NCI-H1694 (cell line): ENCODE measurements around the gene RABAC1.

Experiments used
- DNase-seq: peaks from one replicate; lab custom pipeline; 2025; lab: John Stamatoyannopoulos, UW

The RABAC1 gene

DNA sequence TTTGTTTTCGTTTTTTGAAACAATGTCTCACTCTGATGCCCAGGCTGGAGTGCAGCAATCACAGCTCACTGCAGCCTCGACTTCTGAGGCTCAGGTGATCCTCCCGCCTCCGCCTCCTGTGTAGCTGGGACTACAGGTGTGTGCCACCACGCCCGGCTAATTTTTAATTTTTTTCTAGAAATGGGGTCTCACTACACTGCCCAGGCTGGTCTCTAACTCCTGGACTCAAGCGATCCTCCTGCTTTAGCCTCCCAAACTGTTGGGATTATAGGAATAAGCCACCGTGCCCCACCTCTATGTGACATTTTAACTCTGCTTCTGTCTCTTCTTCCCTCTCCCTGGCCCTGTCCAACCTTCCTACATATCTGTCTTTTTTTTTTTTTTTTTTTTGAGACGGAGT is 29.8 kb upstream of the RABAC1 start:
- DNase-seq: no peak

DNA sequence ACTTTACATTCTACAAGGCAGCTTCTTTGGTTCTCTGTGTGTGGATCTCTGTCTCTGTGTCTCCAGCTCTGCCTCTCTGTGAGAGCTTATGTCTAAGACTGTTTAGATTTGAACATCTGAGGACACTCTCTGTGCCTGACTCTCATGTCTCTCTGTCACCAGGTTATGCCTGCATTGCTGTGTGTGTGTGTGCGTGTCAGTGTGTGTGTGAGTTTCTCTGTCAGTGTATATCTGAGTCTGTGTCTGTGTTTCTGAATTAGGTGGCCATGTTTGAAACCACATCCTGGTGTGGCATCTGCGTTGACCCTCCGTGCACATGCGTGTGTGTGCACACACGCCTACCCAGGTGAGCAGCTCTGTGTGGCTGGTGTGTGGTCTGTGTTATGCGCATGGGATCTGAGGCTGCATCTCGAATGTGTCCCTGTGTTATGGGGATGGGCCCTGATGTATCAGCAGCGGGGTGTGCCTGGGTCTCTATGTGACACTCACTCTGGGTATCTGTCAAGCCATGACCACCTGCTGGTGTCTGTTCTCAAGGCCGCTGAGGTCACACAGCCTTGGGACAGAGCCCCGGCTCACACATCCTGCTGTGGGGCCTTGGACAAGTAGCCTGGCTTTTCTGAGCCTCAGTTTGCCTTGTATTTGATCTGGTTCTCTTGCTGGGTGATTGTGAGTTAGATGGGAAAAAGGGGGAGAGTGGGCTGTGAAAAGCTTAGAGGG is 28.2 kb upstream of the RABAC1 start:
- DNase-seq: no peak

DNA sequence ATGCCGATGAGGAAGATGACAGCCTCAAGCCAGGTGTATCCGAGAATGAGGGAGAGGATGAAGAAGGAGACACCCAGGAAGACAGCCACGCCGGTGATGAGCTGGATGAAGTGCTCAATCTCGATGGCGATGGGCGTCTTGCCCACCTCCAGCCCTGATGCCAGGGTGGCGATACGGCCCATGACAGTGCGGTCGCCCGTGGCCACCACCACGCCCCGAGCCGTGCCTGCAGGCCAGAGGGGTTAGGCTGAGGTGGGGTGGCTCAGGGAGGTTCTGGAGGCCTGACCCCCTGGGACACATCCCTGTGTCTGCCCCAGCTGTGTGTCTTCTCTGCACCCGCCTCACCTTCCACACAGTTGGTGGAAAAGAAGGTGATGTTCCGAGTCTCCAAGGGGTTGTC is 25.8 kb upstream of the RABAC1 start:
- no peak for DNase-seq

DNA sequence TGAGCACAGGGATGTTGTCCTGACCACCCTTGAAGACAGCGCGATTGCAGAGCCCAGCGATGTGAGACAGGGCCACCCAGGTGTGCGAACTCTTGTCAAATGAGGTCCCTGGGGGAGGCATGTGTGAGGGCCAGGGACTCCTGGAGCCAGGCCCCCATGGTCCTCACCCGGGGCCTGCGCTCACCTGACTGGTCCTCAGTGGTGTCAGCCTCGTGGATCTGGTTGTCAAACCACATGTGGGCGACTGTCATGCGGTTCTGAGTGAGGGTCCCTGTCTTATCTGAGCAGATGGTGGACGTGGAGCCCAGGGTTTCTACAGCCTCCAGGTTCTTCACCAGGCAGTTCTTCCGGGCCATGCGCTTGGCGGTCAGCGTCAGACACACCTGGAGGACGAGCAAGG is 22.6 kb upstream of the RABAC1 start:
- no peak for DNase-seq

DNA sequence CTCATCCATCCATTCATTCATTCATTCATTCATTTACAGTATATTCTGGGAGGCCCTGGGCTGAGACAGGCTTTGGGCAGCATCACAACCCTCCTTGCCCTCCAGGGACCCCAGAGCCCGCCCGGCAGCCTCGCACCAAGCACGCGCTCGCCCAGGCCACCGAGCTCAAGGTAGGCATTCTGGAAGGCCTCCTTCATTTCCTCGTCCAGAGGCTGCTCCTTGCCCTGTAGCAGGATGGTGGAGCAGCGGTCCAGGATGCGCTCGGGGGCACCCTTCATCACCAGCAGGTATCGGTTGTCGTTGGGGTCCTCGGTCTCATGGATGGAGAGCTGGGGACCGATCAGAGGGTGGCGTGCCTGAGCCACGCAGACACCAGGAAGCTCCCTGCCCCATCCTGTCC is 19.3 kb upstream of the RABAC1 start:
- DNase-seq: no peak

DNA sequence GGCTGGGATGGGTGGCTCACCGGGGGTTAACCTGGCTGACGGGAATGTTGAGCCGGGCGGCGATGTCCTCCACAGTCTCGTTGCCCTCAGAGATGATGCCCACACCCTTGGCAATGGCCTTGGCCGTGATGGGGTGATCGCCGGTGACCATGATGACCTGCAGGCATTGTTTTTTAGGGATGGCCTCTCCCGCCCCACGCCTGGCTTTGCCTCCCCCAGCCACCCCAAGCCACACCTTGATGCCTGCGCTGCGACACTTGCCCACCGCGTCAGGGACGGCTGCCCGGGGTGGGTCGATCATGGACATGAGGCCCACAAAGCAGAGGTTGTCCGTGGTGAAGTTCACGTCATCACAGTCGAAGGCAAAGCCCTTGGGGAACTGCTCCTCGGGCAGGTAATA is 18.8 kb upstream of the RABAC1 start:
- no peak for DNase-seq

DNA sequence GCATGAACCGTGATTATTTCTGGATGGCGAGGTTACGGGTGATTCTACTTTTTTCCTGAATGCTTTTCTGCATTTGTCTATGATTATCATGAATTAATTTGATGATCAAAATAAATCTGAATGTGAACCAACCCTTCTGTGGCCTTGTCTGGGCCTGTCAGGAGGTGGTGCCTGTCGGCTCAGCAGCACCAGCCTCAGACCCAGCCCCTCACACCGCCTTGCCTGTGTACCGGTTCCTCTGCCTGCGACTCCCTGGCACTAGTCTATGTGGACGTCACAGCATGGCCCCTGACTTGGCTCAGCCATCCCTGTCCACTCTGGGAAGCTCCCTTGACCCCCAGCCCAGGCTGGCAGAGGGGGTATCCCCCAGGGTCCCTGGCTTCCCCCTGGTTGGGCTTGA is 15.5 kb upstream of the RABAC1 start:
- no peak for DNase-seq

DNA sequence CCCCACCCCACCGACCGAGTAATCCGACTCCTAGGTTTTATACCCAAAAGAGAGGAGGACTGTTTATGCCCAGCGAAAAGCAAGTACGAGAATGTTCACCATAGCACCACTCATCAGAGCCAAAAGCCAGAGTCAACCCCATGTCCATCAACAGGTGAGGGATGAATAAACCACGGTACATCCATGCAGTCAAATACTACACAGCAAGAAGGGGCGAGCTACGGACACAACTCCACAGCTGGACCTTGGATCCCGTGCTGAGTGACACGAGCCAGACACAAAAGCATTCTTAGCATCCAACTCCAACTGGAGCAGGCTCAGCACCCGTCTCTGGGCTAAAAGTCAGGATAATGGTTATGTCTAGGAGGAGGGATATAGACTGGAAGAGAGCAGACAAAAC is 12.2 kb upstream of the RABAC1 start:
- DNase-seq: no peak

DNA sequence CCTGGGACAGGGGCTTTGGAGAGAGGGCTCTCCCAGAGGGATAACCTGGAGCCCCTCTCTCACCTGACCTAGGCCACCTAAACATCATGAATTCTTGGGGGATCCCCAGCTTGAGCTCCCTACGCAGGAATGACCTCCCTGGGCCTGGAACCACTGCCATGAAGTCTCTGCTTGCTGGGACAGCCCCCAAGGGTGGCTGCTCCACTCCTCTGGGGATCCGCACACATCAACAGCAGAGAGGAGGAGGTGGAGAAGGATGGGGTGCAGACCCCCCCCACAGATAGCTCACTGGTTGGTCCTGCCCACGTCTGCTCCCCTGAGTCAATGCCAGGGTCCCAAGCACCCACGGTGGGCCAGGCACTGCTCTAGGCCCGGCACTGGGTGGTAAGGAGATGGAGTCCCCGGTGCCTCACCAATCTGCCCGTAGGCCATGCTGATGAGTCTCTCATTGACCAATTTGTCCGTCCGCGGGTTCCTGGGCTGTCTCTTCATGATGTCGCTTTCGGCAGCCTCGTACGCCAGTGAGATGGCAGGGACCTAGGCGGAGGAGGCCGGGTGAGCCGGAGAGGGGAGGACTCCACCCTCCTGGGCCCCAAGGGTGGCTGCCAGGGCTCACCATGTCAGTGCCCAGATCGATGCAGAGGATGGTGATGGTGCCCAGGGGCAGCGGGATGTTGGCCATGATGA is 10.8 kb upstream of the RABAC1 start:
- DNase-seq: no peak

DNA sequence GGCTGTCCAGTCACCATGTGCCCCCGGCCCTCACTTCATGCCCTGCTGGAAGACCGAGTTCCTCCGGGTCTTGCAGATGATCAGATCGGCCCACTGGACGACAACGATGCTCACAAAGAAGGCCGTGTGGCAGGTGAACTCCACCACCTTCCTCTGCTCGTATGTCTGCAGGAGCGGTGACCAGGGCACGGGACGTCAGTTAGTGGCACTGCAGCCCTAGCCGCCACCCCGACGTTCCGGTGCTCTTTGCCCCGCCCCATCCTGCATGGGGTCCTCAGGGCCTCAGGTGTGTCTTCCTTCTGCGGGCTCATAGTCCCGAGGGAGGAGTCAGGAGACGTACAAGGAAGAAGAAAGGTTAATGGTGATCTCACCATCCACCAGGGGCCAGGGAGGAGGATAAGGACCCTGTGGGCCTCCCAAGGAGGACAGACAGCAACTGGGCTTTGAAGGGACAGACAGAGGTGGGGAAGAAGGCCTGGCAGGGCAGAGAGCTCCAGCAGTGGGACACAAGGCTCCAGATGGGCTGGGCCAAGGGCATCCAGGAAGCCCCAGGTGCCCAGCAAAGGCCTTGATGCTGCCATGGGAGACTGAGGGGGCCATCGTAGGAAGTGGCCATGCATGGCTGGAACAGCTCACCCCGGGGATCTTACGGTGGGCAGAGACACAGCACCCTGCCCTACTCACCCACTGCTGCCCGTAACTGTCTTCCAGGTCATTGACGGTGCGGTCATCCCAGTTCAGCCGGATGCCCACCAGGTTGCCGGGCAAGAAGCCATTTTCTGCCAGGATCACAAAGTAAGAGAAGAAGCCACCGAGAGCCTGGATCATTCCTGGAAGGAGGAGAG is 9.9 kb upstream of the RABAC1 start:
- no peak for DNase-seq

DNA sequence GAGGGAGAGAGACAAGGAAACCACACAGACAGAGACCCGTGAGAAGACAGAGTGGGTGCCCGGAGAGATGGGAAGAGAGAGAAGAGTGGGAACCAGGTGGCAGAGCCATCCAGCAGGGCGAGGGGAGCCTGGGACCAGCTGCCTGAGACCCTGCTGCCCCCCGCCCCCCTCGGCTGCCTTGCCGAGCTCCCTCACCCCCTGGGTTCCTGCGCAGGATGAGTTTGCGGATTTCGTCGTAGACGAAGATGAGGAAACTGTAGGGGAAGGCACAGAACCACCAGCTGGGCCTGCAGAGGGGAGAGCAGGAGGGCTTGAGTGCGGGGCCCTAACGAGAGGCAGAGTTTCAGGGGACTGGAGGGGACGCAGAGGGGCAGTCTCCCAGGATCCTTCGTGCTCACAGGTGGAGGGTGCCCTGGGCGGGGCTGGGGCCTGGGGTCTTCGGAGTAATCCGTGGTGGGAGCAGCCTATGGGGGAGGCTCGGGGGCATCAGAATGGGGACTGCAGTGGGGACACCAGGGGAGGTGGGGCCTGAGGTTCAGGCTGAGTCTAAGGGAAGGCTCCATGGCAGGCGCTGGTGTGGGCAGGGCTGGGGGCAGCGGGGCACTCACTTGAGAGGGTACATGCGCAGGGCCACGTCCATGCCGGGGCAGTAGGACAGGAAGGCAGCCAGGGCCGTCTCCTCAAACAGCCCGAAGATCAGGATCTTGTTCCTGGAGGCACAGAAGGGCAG is 8.1 kb upstream of the RABAC1 start:
- DNase-seq: no peak

DNA sequence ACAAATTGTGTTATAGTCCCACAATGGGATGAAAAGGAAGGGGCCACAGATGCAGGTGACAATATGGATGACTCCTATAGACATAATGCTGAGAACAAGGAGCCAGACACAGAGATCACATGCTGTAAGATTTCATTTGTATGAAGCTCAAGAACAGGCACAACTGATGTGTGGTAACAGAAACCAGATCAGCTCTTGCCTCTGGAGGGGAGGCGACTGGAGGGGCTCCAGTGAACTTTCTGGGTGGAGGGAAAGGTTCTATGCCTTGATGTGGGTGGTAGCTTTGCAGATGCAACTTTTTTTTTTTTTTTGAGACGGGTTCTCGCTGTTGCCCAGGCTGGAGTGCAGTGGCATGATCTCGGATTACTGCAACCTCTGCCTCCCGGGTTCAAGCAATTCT is 6.0 kb upstream of the RABAC1 start:
- DNase-seq: no peak

DNA sequence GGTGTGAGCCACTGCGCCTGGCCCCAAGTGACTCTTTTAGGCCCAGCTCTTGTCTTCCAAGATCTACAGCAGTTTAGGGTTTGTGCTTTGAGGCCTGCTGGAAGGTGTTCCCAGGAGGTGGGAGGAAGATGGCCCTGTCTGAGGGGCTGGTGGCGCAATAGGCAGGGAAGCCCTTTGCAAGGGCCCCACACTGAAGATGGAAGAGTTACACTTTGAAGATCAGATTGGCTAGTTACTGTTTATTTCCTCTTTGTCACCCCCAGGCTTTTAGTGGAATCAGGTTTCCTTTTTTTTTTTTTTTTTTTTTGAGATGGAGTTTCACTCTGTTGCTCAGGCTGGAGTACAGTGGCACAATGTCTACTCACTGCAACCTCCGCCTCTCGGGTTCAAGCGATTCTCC is 1.9 kb upstream of the RABAC1 start:
- DNase-seq: no peak

DNA sequence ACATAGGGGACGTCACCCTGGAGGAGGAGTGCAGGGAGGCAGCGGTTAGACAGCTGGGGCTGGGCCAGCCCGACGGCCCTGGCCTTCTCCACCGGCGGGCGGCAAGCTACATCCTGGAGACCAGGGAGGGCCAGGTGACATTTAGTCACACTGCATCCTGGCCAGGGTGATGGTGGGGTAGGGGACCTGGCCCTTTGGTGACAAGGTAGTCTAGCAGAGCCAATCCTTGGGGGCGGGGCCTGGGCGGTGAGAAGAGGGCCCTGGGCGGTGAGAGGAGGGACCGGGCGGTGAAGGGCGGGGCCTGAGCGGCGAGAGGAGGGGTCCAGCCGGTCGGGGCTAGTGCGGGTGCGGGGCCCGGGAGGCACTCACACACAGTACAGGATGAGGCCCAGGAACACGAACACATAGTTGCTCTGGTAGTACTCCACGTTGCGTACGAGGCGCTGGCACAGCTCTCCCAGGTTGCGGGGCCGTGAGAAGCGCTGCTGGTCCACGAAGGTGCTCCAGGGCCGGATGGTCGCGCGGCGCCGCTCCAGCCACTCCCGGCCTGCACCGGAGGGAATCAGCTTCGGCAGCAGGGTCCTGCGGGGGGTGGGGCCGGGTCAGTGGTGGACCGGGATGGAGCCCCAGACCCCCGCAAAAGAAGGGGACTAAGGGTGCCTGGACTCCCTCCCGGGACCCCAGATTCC is 610 bp downstream of the RABAC1 start:
- peak; percentile 55 for DNase-seq

DNA sequence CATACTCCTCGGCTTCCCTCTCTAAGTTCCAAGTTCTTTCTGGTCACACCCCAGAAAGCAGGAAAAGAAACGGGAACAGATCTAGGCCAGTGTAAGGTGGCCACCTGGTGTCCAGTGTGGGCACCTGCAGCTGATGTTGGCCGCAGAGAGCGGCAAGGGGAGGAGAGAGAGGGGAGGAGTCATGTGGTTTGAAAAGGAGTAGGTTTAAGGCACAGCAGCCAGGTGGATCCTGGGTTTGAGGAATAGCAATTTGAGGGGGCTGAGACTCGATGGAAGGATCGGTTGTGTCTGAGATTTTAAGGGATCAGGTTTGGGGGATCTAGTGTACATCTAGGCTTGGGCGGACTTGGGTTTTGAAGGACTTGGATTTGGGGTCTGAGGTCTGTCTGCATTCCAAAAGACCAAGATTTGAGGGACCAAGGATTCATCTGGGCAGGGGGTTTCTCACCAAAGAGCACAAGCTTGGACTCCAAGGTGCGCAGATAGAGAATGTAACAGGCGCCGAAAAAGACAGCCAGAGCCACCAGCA is 1.2 kb downstream of the RABAC1 start:
- DNase-seq: peak; percentile 47

DNA sequence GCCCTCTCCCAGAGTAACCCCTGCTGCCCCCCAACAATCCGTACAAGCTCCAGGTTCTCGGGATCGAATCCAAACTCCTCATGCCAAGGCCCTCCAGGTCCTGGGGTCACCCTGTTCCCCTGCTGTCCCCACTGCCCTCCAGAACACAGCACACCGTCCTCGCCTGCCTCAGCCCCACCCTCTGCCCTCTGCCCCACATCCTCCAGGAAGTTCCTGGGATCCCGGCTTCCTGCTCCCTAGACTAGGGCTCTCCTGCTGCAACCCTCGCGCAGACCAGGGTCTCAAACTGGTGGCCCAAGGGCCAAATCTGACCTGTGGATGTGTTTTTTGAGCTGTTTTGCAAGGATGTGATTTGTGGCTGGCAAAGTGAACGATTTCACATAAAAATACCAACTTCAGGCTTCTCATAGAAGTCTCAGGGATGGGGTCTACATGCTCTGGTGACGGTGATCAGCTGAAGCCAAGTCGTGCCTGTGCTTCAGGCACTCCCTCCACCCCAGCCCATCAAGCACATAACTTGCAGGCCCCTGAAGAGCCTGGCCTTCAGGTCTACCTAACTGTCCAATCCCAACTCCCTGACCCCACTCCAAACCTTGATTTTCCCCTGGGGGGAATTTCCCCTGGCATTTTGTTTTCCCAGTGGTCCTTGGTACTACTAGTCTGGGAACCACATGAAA is 1.8 kb downstream of the RABAC1 start:
- no peak for DNase-seq

DNA sequence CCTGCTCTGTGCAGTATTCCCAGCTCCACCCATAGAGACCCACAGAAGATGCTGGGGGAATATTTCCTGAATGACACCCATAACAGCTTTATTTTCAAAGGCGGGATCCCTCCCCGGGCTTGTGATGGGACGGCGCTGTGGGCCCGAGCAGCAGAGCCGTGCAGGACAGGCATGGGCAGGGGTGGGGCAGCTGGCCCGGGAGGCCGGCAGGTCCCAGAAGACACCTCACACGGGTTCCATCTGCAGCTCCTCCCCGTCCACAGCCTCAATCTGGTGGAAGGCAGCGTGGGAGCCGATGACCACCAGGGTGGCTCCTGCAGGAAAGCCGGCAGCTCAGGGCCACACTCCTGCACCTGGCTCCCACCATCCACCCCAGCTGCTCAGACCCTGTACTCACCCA is 2.5 kb downstream of the RABAC1 start:
- DNase-seq: no peak

DNA sequence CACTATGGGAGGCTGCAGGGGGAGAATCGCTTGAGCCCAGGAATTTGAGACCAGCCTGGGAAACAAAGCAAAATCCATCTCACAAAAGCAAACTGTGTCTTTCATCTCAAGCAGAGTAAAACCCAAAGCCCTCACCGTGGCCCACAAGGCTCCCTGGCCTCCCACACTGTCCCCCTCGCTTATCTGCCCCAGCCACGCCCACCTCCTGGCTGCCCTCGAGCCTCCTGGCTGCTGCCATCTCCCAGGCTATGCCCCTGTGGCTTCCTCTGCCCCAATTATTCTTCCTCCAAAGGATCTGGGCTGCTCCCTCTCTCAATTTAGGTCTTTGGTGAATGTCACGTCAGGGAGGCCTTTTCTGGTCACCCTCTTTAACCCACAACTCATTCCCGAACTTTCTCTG is 3.6 kb downstream of the RABAC1 start:
- DNase-seq: no peak

DNA sequence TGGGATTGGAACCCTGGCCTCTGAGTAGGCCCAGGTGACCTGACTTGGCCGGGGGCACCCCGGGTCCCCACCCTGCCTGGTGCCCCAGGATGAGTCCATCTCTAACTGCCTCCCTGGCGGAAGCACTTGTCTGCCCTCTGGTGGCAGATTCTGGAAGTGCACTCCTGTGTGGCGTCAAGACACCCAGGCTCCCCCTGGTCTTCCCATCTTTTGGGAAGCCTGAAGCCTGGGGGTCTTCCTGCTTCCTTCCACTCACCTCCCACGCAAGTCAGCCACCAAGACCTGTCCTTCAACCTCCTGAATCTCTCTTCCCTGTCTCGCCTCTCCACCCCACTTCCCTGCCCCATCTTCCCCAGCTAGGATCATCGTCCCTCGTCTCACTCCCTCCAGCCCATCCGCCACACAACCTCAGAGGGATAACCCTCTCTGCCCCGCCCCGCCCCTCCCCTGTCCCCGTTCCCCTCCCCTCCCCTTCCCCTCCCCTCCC is 7.4 kb downstream of the RABAC1 start:
- peak; percentile 88 for DNase-seq

DNA sequence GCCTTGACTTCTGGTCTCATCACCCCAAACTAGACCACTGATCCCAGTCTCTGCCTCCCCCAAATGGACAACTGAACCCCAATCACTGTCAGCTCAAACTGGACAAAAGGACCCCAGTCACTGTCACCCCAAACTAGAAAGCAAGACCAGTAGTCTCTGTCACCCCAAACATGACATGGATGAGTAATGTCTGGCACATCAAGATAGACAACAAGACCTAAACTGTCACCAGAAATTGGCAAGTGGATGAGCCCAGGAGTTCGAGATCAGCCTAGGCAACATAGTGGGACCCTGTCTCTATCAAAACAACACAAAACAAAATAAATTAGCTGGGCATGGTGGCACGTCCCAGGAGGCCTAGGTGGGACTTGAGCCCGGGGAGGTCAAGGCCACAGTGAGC is 12.0 kb downstream of the RABAC1 start:
- DNase-seq: no peak
